ENCODE results near the gene ANO9.

ANO9 gene, protein sequence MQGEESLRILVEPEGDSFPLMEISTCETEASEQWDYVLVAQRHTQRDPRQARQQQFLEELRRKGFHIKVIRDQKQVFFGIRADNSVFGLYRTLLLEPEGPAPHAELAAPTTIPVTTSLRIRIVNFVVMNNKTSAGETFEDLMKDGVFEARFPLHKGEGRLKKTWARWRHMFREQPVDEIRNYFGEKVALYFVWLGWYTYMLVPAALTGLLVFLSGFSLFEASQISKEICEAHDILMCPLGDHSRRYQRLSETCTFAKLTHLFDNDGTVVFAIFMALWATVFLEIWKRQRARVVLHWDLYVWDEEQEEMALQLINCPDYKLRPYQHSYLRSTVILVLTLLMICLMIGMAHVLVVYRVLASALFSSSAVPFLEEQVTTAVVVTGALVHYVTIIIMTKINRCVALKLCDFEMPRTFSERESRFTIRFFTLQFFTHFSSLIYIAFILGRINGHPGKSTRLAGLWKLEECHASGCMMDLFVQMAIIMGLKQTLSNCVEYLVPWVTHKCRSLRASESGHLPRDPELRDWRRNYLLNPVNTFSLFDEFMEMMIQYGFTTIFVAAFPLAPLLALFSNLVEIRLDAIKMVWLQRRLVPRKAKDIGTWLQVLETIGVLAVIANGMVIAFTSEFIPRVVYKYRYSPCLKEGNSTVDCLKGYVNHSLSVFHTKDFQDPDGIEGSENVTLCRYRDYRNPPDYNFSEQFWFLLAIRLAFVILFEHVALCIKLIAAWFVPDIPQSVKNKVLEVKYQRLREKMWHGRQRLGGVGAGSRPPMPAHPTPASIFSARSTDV

GRCh38 chr11:441418-442274 is at the start of gene ANO9:
TSS of gene ANO9 (minus strand) at chr11:442011. CDS start at chr11:441926, 85 bp downstream.
- DNase-seq, result no peak

GRCh38 chr11:491358-491757 is 49.5 kb upstream of the ANO9 start:
- DNase-seq, result no peak

DNA sequence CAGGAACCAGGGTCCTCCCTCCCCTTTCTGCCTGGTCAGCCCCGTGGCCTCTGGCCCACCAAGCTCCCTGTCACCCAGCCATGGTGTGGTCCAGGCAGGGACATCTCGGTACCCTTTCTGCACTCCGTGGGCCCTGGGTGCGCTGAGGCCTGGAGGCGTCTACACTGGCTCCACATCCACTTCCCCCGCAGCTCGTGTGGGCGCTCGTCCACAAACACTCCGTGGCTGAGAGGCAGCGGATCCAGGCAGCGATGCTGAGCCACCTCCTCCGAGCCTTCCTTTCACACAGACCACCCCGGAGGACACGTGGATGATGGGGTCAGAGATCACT is 49.1 kb upstream of the ANO9 start:
- DNase-seq, result no peak

DNA sequence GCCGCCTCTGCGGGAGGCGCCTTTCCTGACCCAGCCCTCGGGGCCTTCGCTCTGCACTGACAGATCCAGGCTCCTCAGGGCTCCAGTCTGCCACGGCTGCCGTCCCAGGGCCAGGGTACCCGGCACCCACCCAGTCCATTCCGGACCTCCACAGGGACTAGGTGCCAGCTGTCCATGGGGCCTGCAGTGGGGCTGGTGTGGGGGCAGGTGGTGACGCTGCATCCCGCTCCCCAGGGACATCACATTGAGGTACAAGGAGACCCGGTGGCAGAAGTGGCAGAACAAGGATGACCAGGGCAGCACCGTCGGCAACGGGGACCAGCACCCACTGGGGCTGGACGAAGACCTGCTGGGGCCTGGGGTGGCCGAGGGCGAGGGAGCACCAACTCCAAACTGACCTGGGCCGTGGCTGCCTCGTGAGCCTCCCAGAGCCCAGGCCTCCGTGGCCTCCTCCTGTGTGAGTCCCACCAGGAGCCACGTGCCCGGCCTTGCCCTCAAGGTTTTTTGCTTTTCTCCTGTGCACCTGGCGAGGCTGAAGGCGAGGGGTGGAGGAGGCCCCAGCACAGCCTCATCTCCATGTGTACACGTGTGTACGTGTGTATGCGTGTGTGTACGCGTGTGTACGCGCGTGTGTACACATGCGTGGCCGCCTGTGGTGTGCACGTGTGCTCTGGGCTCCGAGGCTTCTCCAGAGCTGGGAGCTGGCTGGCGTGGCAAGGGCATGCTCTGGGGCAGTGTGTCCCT is 48.5 kb upstream of the ANO9 start:
- DNase-seq, result no peak

DNA sequence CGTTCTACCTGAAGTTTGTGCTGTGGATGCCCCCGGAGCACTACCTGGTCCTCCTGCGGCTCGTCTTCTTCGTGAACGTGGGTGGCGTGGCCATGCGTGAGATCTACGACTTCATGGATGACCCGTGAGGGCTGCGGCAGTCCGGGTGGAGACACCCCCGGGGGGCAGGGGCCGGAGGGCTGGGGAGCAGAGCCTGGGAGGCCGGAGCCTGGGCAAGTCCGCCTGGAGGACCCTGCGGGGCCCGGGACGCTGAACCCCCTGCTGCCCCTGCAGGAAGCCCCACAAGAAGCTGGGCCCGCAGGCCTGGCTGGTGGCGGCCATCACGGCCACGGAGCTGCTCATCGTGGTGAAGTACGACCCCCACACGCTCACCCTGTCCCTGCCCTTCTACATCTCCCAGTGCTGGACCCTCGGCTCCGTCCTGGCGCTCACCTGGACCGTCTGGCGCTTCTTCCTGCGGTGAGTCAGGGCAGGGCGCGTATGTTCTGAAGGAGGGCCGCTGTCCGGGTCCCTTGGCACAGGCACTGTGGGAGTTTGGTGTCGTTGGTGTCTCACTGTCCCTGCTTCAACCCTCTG is 47.9 kb upstream of the ANO9 start:
- DNase-seq, result no peak

DNA sequence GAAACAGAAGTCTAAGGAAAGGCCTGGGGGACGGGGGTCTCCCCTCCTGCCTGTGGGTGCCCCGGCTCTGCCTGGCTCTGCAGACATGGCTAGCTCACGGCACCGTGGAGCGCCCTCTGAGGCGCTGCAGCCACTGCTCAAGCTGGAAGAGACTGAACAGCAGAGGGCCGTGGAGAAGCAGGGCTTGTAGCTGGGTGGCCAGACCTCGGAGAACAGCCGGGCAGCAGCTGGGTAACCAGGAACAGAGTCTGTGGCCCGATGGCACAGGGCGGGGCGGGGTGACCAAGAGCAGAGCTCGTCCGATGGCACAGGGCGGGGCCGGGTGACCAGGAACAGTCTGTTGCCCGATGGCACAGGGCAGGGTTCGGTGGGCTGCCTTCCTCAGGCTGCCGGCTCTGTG is 47.2 kb upstream of the ANO9 start:
- no peak for DNase-seq

- no peak for DNase-seq
These were observed 46.8 kb upstream of the ANO9 start for GRCh38 chr11:488579-488978.

DNA sequence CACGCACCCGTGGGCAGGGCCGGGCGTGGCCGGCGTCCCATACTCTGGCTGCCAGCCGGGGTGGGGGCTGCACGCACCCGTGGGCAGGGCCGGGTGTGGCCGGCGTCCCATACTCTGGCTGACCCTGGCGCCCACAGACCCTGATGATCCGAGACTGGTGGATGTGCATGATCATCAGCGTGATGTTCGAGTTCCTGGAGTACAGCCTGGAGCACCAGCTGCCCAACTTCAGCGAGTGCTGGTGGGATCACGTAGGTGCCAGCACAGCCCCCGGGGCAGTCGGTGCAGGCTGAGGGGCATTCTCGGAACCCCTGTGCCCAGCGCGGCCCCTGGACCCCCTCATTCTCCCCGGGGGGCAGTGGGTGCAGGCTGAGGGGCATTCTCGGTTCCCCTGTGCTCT is 46.3 kb upstream of the ANO9 start:
- no peak for DNase-seq

- no peak for DNase-seq
These were observed 45.8 kb upstream of the ANO9 start for GRCh38 chr11:487571-488021.

- DNase-seq, result no peak
These were observed 44.4 kb upstream of the ANO9 start for GRCh38 chr11:486189-486588.

- no peak for DNase-seq
These were observed 42.8 kb upstream of the ANO9 start for GRCh38 chr11:484616-485015.

DNA sequence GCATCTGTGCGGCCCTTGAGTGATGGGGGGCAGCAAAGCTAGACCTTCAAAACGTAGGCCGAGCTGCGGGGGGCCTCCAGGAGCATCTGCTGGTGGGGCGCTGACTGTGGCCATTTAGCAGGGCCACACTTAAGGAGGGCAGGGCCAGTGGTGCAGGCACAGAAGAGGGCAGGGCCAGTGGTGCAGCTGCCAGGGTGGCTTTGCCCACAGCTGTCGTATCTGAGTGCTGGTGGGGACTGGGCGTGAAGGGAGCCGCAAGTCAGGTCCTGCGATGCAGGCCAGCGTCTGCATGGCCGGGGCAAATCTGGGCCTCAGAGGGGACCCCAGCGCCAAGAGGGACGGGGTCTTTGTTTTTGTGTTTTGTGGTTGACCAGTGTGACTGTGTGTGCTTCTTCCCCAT is 37.5 kb upstream of the ANO9 start:
- DNase-seq, result no peak

GRCh38 chr11:477052-477715 is 35.4 kb upstream of the ANO9 start:
- DNase-seq, result no peak

GRCh38 chr11:476416-476815 is 34.6 kb upstream of the ANO9 start:
- no peak for DNase-seq

GRCh38 chr11:475941-476340 is 34.1 kb upstream of the ANO9 start:
- no peak for DNase-seq

GRCh38 chr11:474914-475506 is 33.2 kb upstream of the ANO9 start:
- no peak for DNase-seq

DNA sequence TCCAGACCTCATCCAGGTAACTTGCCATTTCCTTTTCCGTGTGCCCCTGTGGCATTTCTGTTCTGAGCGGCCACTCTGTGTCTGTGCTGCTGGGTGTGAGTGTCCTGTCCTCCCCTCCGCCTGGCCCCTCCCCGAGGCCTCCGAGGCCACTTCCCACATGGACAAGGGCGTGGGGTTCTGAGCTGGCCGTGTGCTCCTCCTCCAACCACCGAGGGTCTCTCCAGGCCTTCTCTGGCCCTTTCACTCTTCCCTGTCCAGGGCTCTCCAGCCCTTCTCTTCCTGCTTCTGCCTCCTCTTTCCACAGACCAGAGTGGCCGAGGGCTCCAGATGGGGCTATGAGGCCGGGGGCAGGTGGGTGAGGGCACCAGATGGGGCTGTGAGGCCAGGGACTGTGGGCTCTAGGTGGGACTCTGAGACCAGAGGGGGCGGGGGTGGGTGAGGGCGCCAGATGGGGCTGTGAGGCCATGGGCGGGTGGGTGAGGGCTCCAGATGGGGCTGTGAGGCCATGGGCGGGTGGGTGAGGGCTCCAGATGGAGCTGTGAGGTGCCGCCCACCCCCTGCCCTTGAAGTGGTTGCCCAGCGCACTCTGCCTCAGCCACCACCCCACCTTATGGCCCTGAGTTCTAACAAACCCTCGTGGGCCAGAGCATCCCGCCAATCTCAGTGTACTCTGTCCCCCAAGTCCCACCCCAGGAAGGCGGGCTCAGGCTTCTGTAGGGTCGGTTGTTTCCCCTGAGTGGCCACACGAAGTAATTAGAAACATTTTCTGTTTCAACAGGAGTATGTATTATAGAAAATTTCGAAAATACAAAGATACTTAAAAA is 32.4 kb upstream of the ANO9 start:
- no peak for DNase-seq

DNA sequence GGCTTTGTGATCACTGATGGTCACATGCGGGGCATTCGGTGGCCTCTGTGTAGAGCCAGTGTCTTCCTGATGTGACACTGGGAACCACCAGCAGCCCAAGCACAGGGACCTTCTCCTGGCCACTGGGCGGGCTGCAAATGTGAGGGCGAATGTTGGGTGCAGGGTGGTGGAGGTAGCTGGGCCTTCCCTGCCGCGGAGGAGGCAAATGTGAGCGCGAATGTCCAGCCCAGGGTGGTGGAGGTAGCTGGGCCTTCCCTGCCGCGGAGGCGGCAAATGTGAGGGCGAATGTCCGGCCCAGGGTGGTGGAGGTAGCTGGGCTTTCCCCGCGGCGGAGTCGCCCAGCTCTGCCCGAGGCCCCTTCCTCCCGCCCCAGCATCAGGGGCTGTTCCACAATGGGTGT is 31.6 kb upstream of the ANO9 start:
- DNase-seq, result no peak

DNA sequence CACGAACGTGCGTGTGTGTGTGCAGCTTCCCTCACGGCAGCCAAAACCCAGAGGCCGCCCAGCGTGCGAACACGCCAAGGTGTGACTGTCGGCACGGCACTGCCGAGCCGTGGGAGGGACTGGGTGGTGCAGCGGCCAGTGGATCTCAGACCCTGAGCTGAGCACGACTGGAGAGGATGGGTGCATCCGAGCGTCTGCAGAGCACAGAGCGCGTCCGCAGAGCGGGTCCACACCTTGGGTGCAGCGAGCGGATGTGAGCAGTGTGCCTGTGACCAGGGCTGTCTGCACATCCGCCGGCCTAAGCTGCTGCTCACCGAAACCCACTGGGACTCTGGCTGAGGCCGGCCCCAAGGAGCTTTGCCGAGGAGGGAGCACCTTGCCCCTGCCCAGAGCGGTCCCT is 31.0 kb upstream of the ANO9 start:
- DNase-seq, result no peak

DNA sequence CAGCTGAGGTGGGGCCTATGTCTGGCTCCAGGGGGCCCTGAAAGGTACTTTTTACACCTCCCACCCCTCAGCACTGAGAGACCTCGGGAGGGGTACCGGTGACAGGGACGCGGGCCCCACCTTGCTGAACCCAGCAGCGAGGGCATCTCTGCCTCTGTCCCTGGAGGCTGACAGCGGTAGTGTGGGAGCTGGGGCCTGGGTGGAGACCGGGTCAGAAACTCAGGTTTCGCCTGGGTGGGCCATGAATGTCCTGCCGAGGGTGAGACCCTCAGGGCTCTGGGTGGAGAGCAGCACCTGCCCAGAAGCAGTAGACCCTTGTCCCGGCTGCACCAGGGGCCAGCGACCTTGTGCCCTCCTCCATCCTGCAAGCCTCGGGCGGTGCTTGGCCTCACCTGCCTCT is 30.5 kb upstream of the ANO9 start:
- no peak for DNase-seq

All from NCI-H446 treated with DMSO at 0.1 percent for 48 hours (cell line).